Liver (tissue), 9 donors: Measurements from ENCODE around the gene EEFSEC. TPM values are rescaled to one million over a fixed set of nuclear protein-coding genes. Genes with fewer than 3 reads are reported as not detected.
A peak's percentile ranks its signal among the peaks of the same experiment; 100 is the strongest.

ENCODE experiments used
- DNase-seq: peaks from one replicate; pipeline ENCODE4 v3.0.0-alpha.2; 2017; ENCODE audit warnings: low spot score
- H3K27ac ChIP-seq, 2 donors: one replicate each; pipeline ENCODE4 v1.7.0; 2013; ENCODE audit warnings: inconsistent platforms in 2 of 2, low read length in 2 of 2, control low read depth in 1 of 2, low read depth in 1 of 2, mild to moderate bottlenecking in 1 of 2
- H3K27me3 ChIP-seq, 4 donors: one replicate each; pipeline versions ENCODE4 v1.6.1 to v1.7.0; 2013; ENCODE audit warnings: low read length in 3 of 4, inconsistent platforms in 1 of 4, mild to moderate bottlenecking in 1 of 4, moderate library complexity in 1 of 4; ENCODE audit not compliant: control insufficient read depth in 4 of 4, insufficient read depth in 4 of 4
- H3K36me3 ChIP-seq, 4 donors: one replicate each; pipeline versions ENCODE4 v1.6.1 to v1.7.0; 2013; ENCODE audit warnings: low read length in 3 of 4, mild to moderate bottlenecking in 3 of 4, low read depth in 1 of 4, moderate library complexity in 1 of 4; ENCODE audit not compliant: control insufficient read depth in 4 of 4, insufficient read depth in 3 of 4
- H3K4me1 ChIP-seq, 4 donors: one replicate each; pipeline versions ENCODE4 v1.6.1 to v1.7.0; 2013; ENCODE audit warnings: low read length in 3 of 4, mild to moderate bottlenecking in 3 of 4, moderate library complexity in 1 of 4; ENCODE audit not compliant: control insufficient read depth in 4 of 4, insufficient read depth in 4 of 4
- H3K4me3 ChIP-seq, 3 donors: one replicate each; pipeline versions ENCODE4 v1.6.1 to v1.7.0; 2013; ENCODE audit warnings: low read length in 3 of 3, control low read depth in 1 of 3, low read depth in 1 of 3, mild to moderate bottlenecking in 1 of 3
- H3K9ac ChIP-seq, 2 donors: one replicate each; pipeline ENCODE4 v1.7.0; 2013; ENCODE audit warnings: low read length in 2 of 2, mild to moderate bottlenecking in 2 of 2, moderate library complexity in 2 of 2, control low read depth in 1 of 2, low read depth in 1 of 2
- H3K9me3 ChIP-seq, 4 donors: one replicate each; pipeline versions ENCODE4 v1.6.1 to v1.7.0; 2013; ENCODE audit warnings: low read length in 3 of 4; ENCODE audit not compliant: control insufficient read depth in 4 of 4
- ATF3 ChIP-seq: IDR thresholded peaks from 2 replicates; pipeline ENCODE4 v1.6.1; 2016; ENCODE audit warnings: antibody characterized with exemption
- EGR1 ChIP-seq, 2 donors: IDR thresholded peaks; 2 replicates each; pipeline ENCODE4 v1.6.1; 2016 to 2018; ENCODE audit warnings: antibody characterized with exemption in 2 of 2, low read depth in 2 of 2
- FOXA1 ChIP-seq: IDR thresholded peaks from 2 replicates; pipeline ENCODE4 v1.6.1; 2016; ENCODE audit warnings: antibody characterized with exemption
- FOXA2 ChIP-seq: IDR thresholded peaks from 2 replicates; pipeline ENCODE4 v1.6.1; 2016; ENCODE audit warnings: antibody characterized with exemption
- GABPA ChIP-seq, 2 donors: IDR thresholded peaks in 1 of 2; conservative IDR thresholded peaks in 1 of 2; 2 replicates each; pipeline ENCODE4 v1.6.1; 2016; ENCODE audit warnings: antibody characterized with exemption in 2 of 2, mild to moderate bottlenecking in 1 of 2, moderate library complexity in 1 of 2
- HNF4A ChIP-seq, 2 donors: conservative IDR thresholded peaks; 2 replicates each; pipeline ENCODE4 v1.6.1; 2016; ENCODE audit warnings: antibody characterized with exemption in 2 of 2, mild to moderate bottlenecking in 2 of 2
- HNF4G ChIP-seq: IDR thresholded peaks from 2 replicates; pipeline ENCODE4 v1.6.1; 2016; ENCODE audit warnings: antibody characterized with exemption
- NR2F2 ChIP-seq: IDR thresholded peaks from 2 replicates; pipeline ENCODE4 v1.6.1; 2016; ENCODE audit warnings: antibody characterized with exemption
- REST ChIP-seq: IDR thresholded peaks from 2 replicates; pipeline ENCODE4 v1.6.1; 2016; ENCODE audit warnings: antibody characterized with exemption, mild to moderate bottlenecking
- RXRA ChIP-seq, 2 donors: IDR thresholded peaks; 2 replicates each; pipeline ENCODE4 v1.6.1; 2017 to 2018; ENCODE audit warnings: antibody characterized with exemption in 2 of 2, mild to moderate bottlenecking in 1 of 2
- SP1 ChIP-seq: IDR thresholded peaks from 2 replicates; pipeline ENCODE4 v1.6.1; 2018; ENCODE audit warnings: antibody characterized with exemption, mild to moderate bottlenecking
- TAF1 ChIP-seq: conservative IDR thresholded peaks from 2 replicates; pipeline ENCODE4 v1.6.1; 2016; ENCODE audit warnings: antibody characterized with exemption, mild to moderate bottlenecking
- YY1 ChIP-seq: IDR thresholded peaks from 2 replicates; pipeline ENCODE4 v1.6.1; 2016; ENCODE audit warnings: antibody characterized with exemption, mild to moderate bottlenecking
- ZBTB33 ChIP-seq: IDR thresholded peaks from 2 replicates; pipeline ENCODE4 v1.6.1; 2016; ENCODE audit warnings: antibody characterized with exemption
- WGBS: extraction: QIAGEN DNeasy Blood & Tissue Kit; methylation state at CpG from one replicate; pipeline ENCODE4 v1.1.7; 2013; 5-methylcytosine and 5-hydroxymethylcytosine counted together
- polyA plus RNA-seq, 2 donors: library from polyadenylated mRNA; stranded (reverse) in 1 of 2; unstranded in 1 of 2; fragments of 200-250 nt in 1 of 2; fragments of >200 nt in 1 of 2; fragmentation: Nextera tagmentation in 1 of 2; extraction: Ambion mirVana in 1 of 2; gene quantifications; one replicate each; pipeline versions ENCODE4 v1.2.1 to v1.2.3, GENCODE V29; 2013 to 2015
- total RNA-seq, 2 donors: library from RNA; depleted of rRNA; stranded (reverse); fragments of >200 nt; gene quantifications; one replicate each; pipeline ENCODE4 v1.2.3, GENCODE V29; 2014
- TF ChIP-seq, protein P1 (sequence below): fragments of 150-350 bp; IDR thresholded peaks from 2 replicates; pipeline ENCODE4 v1.5.1; 2017; ENCODE audit warnings: improper control_type of control experiment, low read depth, low read length; ENCODE audit not compliant: missing input control
- donor health status: healthy.
- donor health status: healthy.
- donor health status: healthy.
- donor health status: healthy.
- donor health status: healthy.

Gene EEFSEC
- total and polyA plus RNA-seq, 4 donors, result 8.4 to 13.1 (median 10.7) TPM

- TF ChIP-seq, protein P1, sequence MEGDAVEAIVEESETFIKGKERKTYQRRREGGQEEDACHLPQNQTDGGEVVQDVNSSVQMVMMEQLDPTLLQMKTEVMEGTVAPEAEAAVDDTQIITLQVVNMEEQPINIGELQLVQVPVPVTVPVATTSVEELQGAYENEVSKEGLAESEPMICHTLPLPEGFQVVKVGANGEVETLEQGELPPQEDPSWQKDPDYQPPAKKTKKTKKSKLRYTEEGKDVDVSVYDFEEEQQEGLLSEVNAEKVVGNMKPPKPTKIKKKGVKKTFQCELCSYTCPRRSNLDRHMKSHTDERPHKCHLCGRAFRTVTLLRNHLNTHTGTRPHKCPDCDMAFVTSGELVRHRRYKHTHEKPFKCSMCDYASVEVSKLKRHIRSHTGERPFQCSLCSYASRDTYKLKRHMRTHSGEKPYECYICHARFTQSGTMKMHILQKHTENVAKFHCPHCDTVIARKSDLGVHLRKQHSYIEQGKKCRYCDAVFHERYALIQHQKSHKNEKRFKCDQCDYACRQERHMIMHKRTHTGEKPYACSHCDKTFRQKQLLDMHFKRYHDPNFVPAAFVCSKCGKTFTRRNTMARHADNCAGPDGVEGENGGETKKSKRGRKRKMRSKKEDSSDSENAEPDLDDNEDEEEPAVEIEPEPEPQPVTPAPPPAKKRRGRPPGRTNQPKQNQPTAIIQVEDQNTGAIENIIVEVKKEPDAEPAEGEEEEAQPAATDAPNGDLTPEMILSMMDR, result no peak
- no peak for TF ChIP-seq FOXA1
- no peak for TF ChIP-seq SP1
- no peak for TF ChIP-seq RXRA (IDR thresholded peaks at IDR 0.05)
- no peak for TF ChIP-seq HNF4G
- no peak for TF ChIP-seq EGR1 (IDR thresholded peaks at IDR 0.05; ENCODE audit: low read depth in 2 of 2)
- no peak for TF ChIP-seq ATF3
Observed at GRCh38 chr3:128395046-128395445, 241.8 kb downstream of the EEFSEC start (continued).

DNA sequence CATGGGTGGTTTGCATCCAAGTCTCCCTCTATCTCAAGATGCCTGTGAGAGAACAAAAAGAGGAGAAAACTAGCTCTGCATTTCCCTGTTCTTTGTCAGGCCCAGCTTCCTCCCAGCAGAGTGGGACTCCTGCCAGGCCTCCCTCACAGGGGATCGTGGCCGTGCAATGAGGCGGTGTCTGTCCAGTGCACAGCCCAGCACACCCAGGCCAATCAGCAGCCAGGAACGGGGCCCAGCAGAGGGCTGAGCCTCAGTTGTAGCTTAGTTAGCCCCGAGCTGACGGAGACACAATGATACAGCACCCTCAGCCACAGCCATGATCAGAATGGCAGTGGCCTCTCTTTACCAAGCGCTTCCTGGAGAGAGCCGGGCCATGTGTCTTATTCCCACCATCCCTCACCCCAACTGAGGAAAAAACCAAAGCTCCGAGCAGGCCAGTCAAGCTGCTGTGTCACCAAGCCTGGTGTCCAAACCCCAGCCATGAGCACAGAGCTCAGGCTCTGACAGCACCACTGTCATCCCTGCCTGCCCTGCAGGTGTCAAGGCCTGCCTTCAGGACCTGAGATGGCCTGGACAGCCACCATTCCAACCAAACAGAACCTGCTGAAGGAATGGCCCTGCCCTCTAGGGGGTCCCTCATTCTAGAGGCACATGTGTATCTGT is 242.3 kb downstream of the EEFSEC start:
- TF ChIP-seq FOXA2 (no peak), GABPA (IDR thresholded peaks at IDR 0.05 in 1 of 2, conservative IDR thresholded peaks at IDR 0.05 in 1 of 2) (no peak), TAF1 (no peak), HNF4G (no peak)
- no peaks in the 10 kb centered on the region for H3K4me1 ChIP-seq
- no peaks in the 10 kb centered on the region for H3K9me3 ChIP-seq
- 83% methylated on average over 9 of the region's 9 CpGs for WGBS
- no peaks in the 10 kb centered on the region for H3K27me3 ChIP-seq
- H3K36me3 ChIP-seq, result peaks cover 0 to 1% (median 0%) of the 10 kb centered on the region in 4 donors
- no peak overlapping the region for H3K27ac ChIP-seq
- peak; percentile 61 for DNase-seq
- no peak overlapping the region for H3K4me3 ChIP-seq
- no peak overlapping the region for H3K9ac ChIP-seq

DNA sequence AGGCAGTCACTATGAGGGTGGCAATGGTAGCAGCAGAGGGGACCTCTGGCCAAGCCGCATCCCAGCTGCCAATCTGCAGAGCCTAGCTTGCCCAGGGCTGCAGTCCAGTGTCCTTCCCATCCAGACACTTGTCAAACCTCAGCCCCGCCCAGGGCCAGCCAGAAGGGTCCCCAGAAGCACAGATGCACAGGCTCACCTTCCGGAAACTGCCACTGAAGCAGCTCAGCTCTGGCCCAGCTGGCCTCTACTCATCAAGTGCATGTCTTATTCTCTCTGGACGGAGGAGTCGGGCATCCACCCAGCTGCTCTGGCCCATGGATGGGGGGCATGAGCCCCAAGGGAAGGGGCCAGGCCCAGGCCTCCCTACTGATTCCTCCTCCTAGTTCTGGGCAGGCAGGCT is 244.2 kb downstream of the EEFSEC start:
- Histone ChIP-seq H3K27ac (no peak overlapping the region), H3K9ac (no peak overlapping the region), H3K9me3 (no peaks in the 10 kb centered on the region), H3K27me3 (no peaks in the 10 kb centered on the region), H3K4me1 (no peaks in the 10 kb centered on the region), H3K36me3 (no peaks in the 10 kb centered on the region), H3K4me3 (no peak overlapping the region)
- TF ChIP-seq NR2F2, result no peak
- TF ChIP-seq TAF1, result no peak
- TF ChIP-seq REST, result no peak
- TF ChIP-seq FOXA2, result no peak
- no peak for TF ChIP-seq HNF4A (conservative IDR thresholded peaks at IDR 0.05)
- no peak for TF ChIP-seq ATF3
- no peak for TF ChIP-seq FOXA1
- TF ChIP-seq ZBTB33, result no peak
- TF ChIP-seq, protein P1, result no peak
- no peak for TF ChIP-seq YY1
- no peak for TF ChIP-seq HNF4G
- TF ChIP-seq EGR1 (IDR thresholded peaks at IDR 0.05; ENCODE audit: low read depth in 2 of 2), result no peak
- TF ChIP-seq GABPA (IDR thresholded peaks at IDR 0.05 in 1 of 2, conservative IDR thresholded peaks at IDR 0.05 in 1 of 2), result no peak
- no peak for TF ChIP-seq SP1
- no peak for DNase-seq
- over 99% methylated on average over 5 of the region's 5 CpGs for WGBS
